GM20000 (cell line): ENCODE results near the gene TUBG1.
A peak's percentile ranks its signal among the peaks of the same experiment; 100 is the strongest.

Source experiments
- DNase-seq: peaks from one replicate; pipeline ENCODE4 v3.0.0; 2012; ENCODE audit warnings: low spot score
- CTCF ChIP-seq: IDR thresholded peaks from 2 replicates; pipeline ENCODE4 v1.5.1; 2012; ENCODE audit warnings: mild to moderate bottlenecking, control low read depth; ENCODE audit errors: extremely low read depth, missing control alignments

TUBG1 gene

GRCh38 chr17:42573095-42573494 is 36.4 kb upstream of the TUBG1 start:
- no peak for DNase-seq
- TF ChIP-seq CTCF: no peak

GRCh38 chr17:42574463-42574862 is 35.0 kb upstream of the TUBG1 start:
- DNase-seq: no peak
- no peak for TF ChIP-seq CTCF

DNA sequence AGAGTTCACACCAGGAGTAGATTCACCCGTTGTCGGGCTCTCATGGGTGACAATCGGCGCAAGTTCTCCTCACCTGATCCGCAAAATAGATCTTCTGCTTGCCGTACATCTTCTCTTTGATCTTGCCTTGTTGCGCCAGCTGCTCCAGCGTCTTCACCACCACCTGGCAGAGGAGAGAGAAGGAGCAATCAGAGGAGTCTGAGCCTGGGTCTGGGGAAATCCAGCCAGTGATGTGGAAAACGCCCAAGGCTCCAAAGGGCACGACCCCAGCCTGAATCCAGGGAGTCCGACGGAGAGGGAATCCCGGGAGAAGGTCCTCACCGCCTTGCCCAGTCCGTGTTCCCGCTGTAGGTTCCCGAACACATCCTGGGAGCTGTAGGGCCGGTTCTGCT is 32.3 kb upstream of the TUBG1 start:
- TF ChIP-seq CTCF: no peak
- no peak for DNase-seq

DNA sequence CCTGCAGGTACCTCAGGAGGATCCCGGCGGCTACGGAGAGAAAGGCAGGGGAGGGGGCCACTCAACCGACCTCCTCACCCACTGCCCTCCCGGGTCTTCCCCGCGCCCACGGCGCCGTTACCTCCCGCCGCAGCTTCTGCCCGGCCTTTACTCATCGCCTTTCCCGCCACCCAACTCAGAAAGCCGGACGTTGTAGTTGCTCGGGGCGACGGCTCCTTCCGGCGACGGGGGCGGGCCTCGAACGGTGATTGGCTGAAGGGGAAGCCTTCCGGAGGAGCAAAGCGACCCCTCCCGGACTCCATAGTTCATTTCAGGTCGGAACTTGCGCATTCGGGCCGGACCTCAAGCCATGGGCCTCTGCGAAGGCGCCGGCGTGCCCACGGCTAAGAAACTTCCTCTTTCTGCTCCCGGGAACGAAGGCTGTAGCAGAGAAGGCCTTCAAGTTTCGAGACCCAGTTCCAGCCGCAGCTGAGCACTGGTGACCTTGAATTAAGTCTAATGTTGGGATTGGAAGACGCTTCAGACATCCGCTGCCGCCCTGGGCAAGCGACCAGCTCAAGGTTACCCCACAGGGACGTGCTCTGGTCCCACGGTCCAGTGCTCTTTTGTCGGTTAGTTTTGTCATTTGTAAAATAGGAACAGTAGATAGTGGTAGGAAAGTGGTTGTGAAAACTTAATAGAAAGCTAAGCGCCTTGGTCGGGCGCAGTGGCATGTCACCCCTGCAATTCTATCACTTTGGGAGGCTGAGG is 31.8 kb upstream of the TUBG1 start, which contains the start of gene PSMC3IP:
Gene PSMC3IP, minus strand, starts transcription at position 198 of the 750 bp plus-strand sequence. Its CDS starts 43 bp downstream, at position 155.
- DNase-seq: peak; percentile 95
- peak; percentile 19 for TF ChIP-seq CTCF

- DNase-seq: peak; percentile 87
- peak; percentile 82 for TF ChIP-seq CTCF
Measured at GRCh38 chr17:42578282-42578869, 31.1 kb upstream of the TUBG1 start.

DNA sequence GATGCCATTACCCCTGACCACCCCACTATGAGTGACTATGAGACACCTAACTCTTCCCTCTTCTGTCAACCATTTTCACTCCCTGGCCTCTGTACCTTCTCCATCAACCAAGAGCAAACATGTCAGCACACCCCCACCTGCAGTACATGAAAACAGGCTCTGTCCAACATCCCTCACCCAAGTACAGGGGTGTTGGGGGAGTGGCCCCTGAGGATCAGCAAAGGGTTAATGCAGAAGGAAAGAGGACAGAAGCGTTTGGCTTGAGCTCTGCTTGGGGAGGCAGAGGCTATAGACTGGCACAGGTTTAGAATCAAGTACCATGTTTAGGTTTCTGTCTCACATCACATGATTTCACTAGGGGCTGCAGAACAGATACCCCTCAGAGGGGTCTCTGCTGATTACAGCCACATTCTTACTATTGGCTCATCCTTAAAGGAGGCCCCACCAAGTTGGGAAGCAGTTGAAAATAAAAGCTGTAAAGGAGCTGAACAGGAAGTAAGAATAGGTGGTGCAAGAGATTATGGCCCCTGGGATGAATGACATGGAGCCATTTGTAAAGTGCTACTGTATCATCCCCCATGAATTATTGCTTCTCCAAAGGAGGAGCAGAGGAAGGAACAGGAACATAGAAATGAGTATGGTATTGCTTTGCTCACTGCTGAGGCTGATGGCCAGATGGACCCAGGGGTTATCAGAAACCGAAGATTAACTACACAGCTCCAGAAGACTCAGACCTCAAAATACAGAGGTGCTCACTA is 29.5 kb upstream of the TUBG1 start:
- no peak for DNase-seq
- no peak for TF ChIP-seq CTCF

DNA sequence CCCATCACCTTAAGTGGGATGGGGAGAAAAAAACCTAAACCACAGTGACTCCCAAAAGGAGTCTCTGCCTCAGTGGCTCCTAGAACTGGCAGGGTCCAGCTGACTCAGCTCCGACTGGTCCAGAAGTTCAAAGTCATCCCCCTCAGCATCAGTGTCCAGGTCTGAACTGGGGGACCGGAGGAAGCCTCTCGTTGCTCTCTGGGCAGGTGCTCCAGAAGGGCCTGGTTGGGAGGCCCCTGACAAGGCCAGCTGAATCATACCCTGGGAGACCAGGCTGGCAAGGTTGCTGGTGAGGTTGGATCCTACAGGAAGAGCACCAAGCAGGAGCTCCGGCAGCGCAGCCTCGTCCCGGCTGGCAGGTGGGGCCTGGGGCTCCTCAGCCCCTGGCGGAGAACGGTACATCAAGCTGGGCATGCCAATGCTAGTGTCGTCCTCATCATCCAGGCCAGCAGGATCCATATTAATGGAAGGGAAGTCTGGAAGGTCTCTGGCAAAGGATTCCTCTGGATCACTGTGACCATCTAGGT is 27.7 kb upstream of the TUBG1 start:
- DNase-seq: no peak
- no peak for TF ChIP-seq CTCF
